Mesendoderm (in vitro differentiated cells): ENCODE data around the gene SHC2.
"Not testable (repeated sequence)": the region's sequence is repeated elsewhere in the genome, so short reads cannot be mapped to it uniquely, and the experiment has no call there.

Experiments
- DNase-seq: peaks from one replicate; pipeline ENCODE4 v3.0.0; 2013
- H2AK5ac ChIP-seq: 2 replicates; pipeline ENCODE4 v1.6.1; 2013; ENCODE audit warnings: low read length, inconsistent platforms
- H2BK120ac ChIP-seq: 2 replicates; pipeline ENCODE4 v1.6.1; 2013; ENCODE audit warnings: low read depth, mild to moderate bottlenecking, low read length, moderate library complexity, mixed read lengths
- H2BK15ac ChIP-seq: replicated peaks from 2 replicates; pipeline ENCODE4 v1.6.1; 2013; ENCODE audit warnings: low read depth, mild to moderate bottlenecking, moderate library complexity
- H2BK5ac ChIP-seq: 2 replicates; pipeline ENCODE4 v1.6.1; 2013; ENCODE audit warnings: low read length, inconsistent platforms
- H3K18ac ChIP-seq: 2 replicates; pipeline ENCODE4 v1.6.1; 2013; ENCODE audit warnings: mild to moderate bottlenecking, low read length, mixed read lengths
- H3K23ac ChIP-seq: one replicate; pipeline ENCODE4 v1.6.1; 2013; ENCODE audit warnings: low read length
- H3K27ac ChIP-seq: 2 replicates; pipeline ENCODE4 v1.5.1; 2013; ENCODE audit warnings: low read depth, mild to moderate bottlenecking, inconsistent platforms, low read length, moderate library complexity
- H3K27me3 ChIP-seq: 2 replicates; pipeline ENCODE4 v1.6.1; 2013; ENCODE audit warnings: low read length, control low read depth, mild to moderate bottlenecking, inconsistent platforms; ENCODE audit not compliant: insufficient read depth, poor library complexity
- H3K36me3 ChIP-seq: 2 replicates; pipeline ENCODE4 v1.6.1; 2013; ENCODE audit warnings: low read length, inconsistent platforms; ENCODE audit not compliant: control insufficient read depth, insufficient read depth
- H3K4ac ChIP-seq: one replicate; pipeline ENCODE4 v1.6.1; 2013; ENCODE audit warnings: low read depth, mild to moderate bottlenecking, low read length, moderate library complexity
- H3K4me1 ChIP-seq: 2 replicates; pipeline ENCODE4 v1.6.1; 2013; ENCODE audit warnings: low read depth, low read length, inconsistent platforms; ENCODE audit not compliant: control insufficient read depth
- H3K4me2 ChIP-seq: 2 replicates; pipeline ENCODE4 v1.6.1; 2013; ENCODE audit warnings: low read length
- H3K4me3 ChIP-seq: 2 replicates; pipeline ENCODE4 v1.5.1; 2013; ENCODE audit warnings: mild to moderate bottlenecking, low read length
- H3K56ac ChIP-seq: one replicate; pipeline ENCODE4 v1.6.1; 2013; ENCODE audit warnings: low read length
- H3K79me1 ChIP-seq: 2 replicates; pipeline ENCODE4 v1.6.1; 2013; ENCODE audit warnings: low read length, inconsistent platforms
- H3K79me2 ChIP-seq: 2 replicates; pipeline ENCODE4 v1.6.1; 2013; ENCODE audit warnings: mild to moderate bottlenecking, low read length; ENCODE audit not compliant: control insufficient read depth, insufficient read depth
- H3K9ac ChIP-seq: 2 replicates; pipeline ENCODE4 v1.6.1; 2013; ENCODE audit warnings: low read length, inconsistent platforms
- H4K5ac ChIP-seq: one replicate; pipeline ENCODE4 v1.6.1; 2013; ENCODE audit warnings: low read length
- H4K8ac ChIP-seq: one replicate; pipeline ENCODE4 v1.6.1; 2013; ENCODE audit warnings: low read depth, mild to moderate bottlenecking, control low read depth, low read length, moderate library complexity
- WGBS: extraction: QIAGEN DNeasy Blood & Tissue Kit; methylation state at CpG from one replicate; pipeline ENCODE4 v1.1.7; 2013; ENCODE audit warnings: low lambda C conversion rate, missing lambda C conversion rate; ENCODE audit not compliant: insufficient coverage; ENCODE audit errors: extremely low coverage; 5-methylcytosine and 5-hydroxymethylcytosine counted together

Gene SHC2

DNA sequence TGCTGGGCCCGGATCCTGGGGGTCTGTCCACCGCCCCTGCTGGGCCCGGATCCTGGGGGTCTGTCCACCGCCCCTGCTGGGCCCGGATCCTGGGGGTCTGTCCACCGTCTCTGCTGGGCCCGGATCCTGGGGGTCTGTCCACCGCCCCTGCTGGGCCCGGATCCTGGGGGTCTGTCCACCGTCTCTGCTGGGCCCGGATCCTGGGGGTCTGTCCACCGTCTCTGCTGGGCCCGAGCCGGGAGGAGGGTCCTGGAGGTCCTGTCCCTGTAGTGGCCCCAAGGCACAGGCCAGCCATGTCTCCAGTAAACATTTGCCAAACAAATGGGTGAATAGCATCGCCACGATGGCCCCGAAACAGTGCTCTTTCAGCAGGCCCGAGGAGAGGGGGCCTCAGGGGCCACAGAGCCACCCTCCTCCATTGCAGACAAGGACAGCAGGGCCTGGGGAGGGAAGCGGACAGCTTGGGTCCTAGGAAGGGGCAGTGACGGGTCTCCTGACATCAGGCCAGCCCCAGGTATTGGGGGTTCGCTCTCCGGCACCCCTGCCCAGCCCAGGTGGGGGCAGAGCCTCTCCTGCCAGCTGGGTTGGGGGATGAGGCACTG lies 49.6 kb downstream of the SHC2 start:
- not testable (repeated sequence) for H3K23ac ChIP-seq, H2AK5ac ChIP-seq, H3K4me1 ChIP-seq, H4K5ac ChIP-seq, H3K56ac ChIP-seq, H2BK5ac ChIP-seq, DNase-seq, H2BK15ac ChIP-seq, H3K18ac ChIP-seq, H3K79me1 ChIP-seq, H3K4me2 ChIP-seq, H3K79me2 ChIP-seq, H3K9ac ChIP-seq, H2BK120ac ChIP-seq, H3K36me3 ChIP-seq, H3K4me3 ChIP-seq, H3K4ac ChIP-seq, H3K27ac ChIP-seq, H3K27me3 ChIP-seq, H4K8ac ChIP-seq
- no CpG with 5 or more reads among the region's 22 CpGs for WGBS

DNA sequence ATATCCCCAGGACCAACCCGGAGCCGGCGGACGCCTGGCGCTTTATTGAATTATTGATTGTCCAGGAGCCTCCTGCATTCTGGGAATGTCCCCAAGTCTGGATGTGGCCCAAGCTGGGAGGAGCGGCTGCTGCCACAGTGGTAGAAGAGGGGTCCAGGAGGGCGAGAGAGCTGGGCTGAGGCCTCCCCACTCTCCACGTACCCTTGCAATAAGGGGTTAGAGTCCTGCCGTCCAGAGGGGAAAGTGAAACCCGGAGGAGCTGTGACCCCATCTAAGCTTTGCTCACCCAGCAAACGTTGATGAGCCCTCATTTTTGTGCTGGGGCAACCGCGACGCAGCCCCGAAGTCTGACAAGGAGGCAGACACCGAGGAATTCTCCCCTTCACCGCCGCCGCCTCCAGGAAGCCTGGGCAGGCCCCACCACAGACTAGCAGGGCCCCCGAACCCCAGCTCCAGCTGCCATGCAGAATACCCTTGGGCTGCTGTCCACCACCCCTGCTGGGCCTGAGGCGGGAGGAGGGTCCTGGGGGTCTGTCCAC lies 50.5 kb downstream of the SHC2 start:
- H3K79me1 ChIP-seq: no peaks in the 10 kb centered on the region
- H3K4me1 ChIP-seq: no peaks in the 10 kb centered on the region
- no peak overlapping the region for H2AK5ac ChIP-seq
- H3K18ac ChIP-seq: no peak overlapping the region
- H3K23ac ChIP-seq: no peak overlapping the region
- no peak overlapping the region for H3K56ac ChIP-seq
- WGBS: no CpG with 5 or more reads among the region's 21 CpGs
- no peak overlapping the region for H2BK5ac ChIP-seq
- no peak overlapping the region for H3K4ac ChIP-seq
- no peak overlapping the region for H3K4me2 ChIP-seq
- H3K4me3 ChIP-seq: no peak overlapping the region
- no peak overlapping the region for H4K5ac ChIP-seq
- peaks cover 4% of the 10 kb centered on the region for H3K27me3 ChIP-seq
- H2BK120ac ChIP-seq: no peak overlapping the region
- no peak for DNase-seq
- no peak overlapping the region for H3K9ac ChIP-seq
- H2BK15ac ChIP-seq: no peak overlapping the region
- H3K36me3 ChIP-seq: no peaks in the 10 kb centered on the region
- H4K8ac ChIP-seq: no peak overlapping the region
- H3K79me2 ChIP-seq: no peaks in the 10 kb centered on the region
- no peak overlapping the region for H3K27ac ChIP-seq

DNA sequence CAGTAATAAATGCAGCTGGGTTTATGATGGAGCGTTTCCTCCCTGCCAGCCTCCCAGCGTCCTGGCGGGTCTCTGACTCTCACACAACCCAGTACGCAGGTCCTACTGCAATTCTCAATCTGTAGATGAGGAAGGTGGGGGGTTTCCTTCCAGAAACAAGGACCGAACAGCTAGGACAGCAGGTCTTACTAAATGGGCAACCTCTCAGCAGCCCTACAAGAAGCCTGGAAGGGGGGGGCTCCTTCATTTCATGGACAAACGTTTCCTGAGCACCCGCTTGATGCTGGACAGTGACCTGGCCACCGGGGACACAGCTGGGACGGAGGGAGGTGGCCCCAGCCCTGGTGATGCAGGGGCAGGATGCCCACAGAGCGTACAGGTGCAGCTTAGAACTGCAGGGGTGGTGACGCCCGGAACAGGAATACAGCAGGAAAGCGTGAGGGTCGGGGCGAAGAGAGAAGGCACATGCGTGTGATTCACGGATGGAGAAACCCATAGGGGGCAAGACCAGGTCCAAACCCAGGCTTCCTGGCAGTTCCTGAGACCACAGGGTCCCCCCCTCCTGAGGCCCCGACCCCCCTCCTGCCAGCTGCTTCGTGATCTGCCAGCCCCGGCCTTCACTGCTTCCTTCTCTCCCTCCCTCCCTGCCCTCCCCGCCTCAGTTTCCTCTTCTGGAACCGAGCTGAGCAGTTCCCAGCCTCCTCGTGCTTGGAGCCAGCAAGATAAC lies 51.2 kb downstream of the SHC2 start:
- H3K4me1 ChIP-seq: no peaks in the 10 kb centered on the region
- no peak overlapping the region for H2BK15ac ChIP-seq
- H3K36me3 ChIP-seq: no peaks in the 10 kb centered on the region
- no peak overlapping the region for H3K23ac ChIP-seq
- H3K79me1 ChIP-seq: no peaks in the 10 kb centered on the region
- H2AK5ac ChIP-seq: no peak overlapping the region
- no peak overlapping the region for H4K5ac ChIP-seq
- WGBS: no CpG with 5 or more reads among the region's 23 CpGs
- no peak overlapping the region for H3K4ac ChIP-seq
- no peak overlapping the region for H3K18ac ChIP-seq
- H2BK5ac ChIP-seq: no peak overlapping the region
- no peak overlapping the region for H4K8ac ChIP-seq
- H3K9ac ChIP-seq: peak overlapping the region; percentile 9
- no peak overlapping the region for H3K4me3 ChIP-seq
- DNase-seq: peak; percentile 32
- peak overlapping the region; percentile 34 for H3K4me2 ChIP-seq
- H3K79me2 ChIP-seq: no peaks in the 10 kb centered on the region
- H2BK120ac ChIP-seq: no peak overlapping the region
- H3K27ac ChIP-seq: no peak overlapping the region
- H3K56ac ChIP-seq: peak overlapping the region; percentile 44
- peaks cover 4% of the 10 kb centered on the region for H3K27me3 ChIP-seq

DNA sequence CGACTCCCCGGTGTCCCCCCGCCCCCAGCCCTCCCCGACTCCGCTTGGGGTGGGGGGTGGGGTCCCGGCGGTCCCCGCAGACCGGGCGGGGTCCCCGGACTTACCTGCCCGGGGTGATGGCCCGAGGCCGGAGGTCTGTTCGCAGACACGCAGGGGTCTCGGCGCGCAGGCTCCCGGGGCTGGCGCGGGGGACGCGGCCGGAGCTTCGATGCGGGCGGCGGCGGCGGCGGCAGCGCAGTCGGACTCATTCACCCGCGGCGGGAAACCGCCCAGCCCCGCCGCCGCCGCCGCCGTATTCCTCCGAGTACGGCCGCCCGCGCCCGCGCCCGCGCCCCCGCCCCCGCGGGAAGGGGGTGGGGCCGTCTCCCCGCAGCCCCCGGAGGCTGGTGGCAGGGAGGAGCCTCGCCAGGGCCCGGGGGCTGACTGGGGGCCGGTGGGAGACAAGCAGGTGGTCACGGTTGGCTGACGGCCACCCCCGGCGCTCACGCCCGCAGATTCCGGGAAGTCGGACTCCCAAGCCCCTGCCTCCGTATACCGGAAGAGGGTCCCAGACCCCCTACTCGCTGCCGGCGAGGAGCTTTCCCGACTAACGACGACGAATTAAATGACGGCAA lies 51.8 kb downstream of the SHC2 start, which contains the start of gene C2CD4C:
Gene C2CD4C, minus strand, starts transcription at position 246 of the 614 bp plus-strand sequence. CDS start 786 bp downstream, outside the sequence.
- no peak within 1 kb of the TSS for H3K4me3 ChIP-seq
- no peak within 1 kb of the TSS for H4K8ac ChIP-seq
- peak within 1 kb of the TSS; percentile 36 for H3K9ac ChIP-seq
- H3K18ac ChIP-seq: peak within 1 kb of the TSS; percentile 95
- H3K79me2 ChIP-seq: no peaks in the 10 kb centered on the region
- H3K4ac ChIP-seq: peak within 1 kb of the TSS; percentile 40
- H3K79me1 ChIP-seq: no peaks in the 10 kb centered on the region
- H3K27me3 ChIP-seq: peaks cover 4% of the 10 kb centered on the region
- no peak within 1 kb of the TSS for H2BK15ac ChIP-seq
- H3K4me2 ChIP-seq: peak within 1 kb of the TSS; percentile 34
- H3K36me3 ChIP-seq: no peaks in the 10 kb centered on the region
- H3K4me1 ChIP-seq: no peaks in the 10 kb centered on the region
- H3K23ac ChIP-seq: no peak within 1 kb of the TSS
- H3K56ac ChIP-seq: peak within 1 kb of the TSS; percentile 70
- peak within 1 kb of the TSS; percentile 47 for H2BK120ac ChIP-seq
- H2BK5ac ChIP-seq: no peak within 1 kb of the TSS
- no CpG with 5 or more reads among the region's 80 CpGs for WGBS
- no peak within 1 kb of the TSS for H4K5ac ChIP-seq
- DNase-seq: peak; percentile 23
- no peak within 1 kb of the TSS for H2AK5ac ChIP-seq
- no peak within 1 kb of the TSS for H3K27ac ChIP-seq

DNA sequence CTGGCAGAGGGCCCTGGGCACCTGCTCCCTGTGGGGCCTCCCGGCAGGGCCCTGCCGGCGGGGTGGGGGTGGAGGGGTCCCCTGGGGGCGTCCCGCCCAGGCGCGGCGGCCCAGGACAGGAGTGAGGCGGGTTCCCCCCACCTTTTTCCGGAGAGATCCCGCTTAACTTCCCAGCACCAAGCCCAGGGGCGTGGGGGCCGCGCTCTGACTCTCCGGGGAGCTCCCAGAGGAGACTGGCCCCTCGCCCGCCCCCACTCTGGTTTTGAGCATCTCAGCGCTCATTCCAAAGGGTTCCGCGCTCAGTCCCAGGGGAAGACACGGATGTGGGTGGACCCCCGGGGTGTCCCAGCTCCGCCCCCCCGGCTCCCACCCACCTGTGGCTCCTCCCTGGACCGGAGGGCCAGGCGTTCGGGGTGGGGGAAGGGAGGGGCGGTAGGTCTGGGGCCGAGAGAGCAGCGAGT lies 52.4 kb downstream of the SHC2 start:
- no peak overlapping the region for H2AK5ac ChIP-seq
- no peak overlapping the region for H3K4me3 ChIP-seq
- no peaks in the 10 kb centered on the region for H3K79me1 ChIP-seq
- WGBS: no CpG with 5 or more reads among the region's 30 CpGs
- H3K27me3 ChIP-seq: peaks cover 4% of the 10 kb centered on the region
- H3K23ac ChIP-seq: no peak overlapping the region
- peak overlapping the region; percentile 24 for H3K9ac ChIP-seq
- H3K79me2 ChIP-seq: no peaks in the 10 kb centered on the region
- H3K4me1 ChIP-seq: no peaks in the 10 kb centered on the region
- H2BK120ac ChIP-seq: no peak overlapping the region
- H3K4ac ChIP-seq: peak overlapping the region; percentile 22
- H3K36me3 ChIP-seq: no peaks in the 10 kb centered on the region
- peak overlapping the region; percentile 70 for H3K56ac ChIP-seq
- H4K8ac ChIP-seq: no peak overlapping the region
- peak overlapping the region; percentile 95 for H3K18ac ChIP-seq
- no peak overlapping the region for H3K4me2 ChIP-seq
- H2BK15ac ChIP-seq: no peak overlapping the region
- H3K27ac ChIP-seq: no peak overlapping the region
- no peak overlapping the region for H2BK5ac ChIP-seq
- H4K5ac ChIP-seq: no peak overlapping the region
- no peak for DNase-seq
